ENCODE measurements around the gene AGO4.
"Not testable (repeated sequence)": the region's sequence is repeated elsewhere in the genome, so short reads cannot be mapped to it uniquely, and the experiment has no call there.

The AGO4 gene

GRCh38 chr1:35847935-35848565 is 40.2 kb downstream of the AGO4 start:
- no peak for TF ChIP-seq ZNF274 (IDR thresholded peaks at IDR 0.05; ENCODE audit: low read depth, low read length)

GRCh38 chr1:35850051-35850450 is 42.2 kb downstream of the AGO4 start:
- H3K4me3 ChIP-seq (ENCODE audit: low read length), result no peak overlapping the region
- TF ChIP-seq ZNF274 (IDR thresholded peaks at IDR 0.05; ENCODE audit: low read depth, low read length), result no peak

More at GRCh38 chr1:35847935-35848565, 40.2 kb downstream of the AGO4 start:
- no peak overlapping the region for H3K4me3 ChIP-seq (ENCODE audit: low read length)

- no peak for TF ChIP-seq ZNF274 (IDR thresholded peaks at IDR 0.05; ENCODE audit: low read depth, low read length)
- no peak overlapping the region for H3K4me3 ChIP-seq (ENCODE audit: low read length)
Measured at GRCh38 chr1:35850716-35851115, 42.9 kb downstream of the AGO4 start.

- TF ChIP-seq ZNF274 (IDR thresholded peaks at IDR 0.05; ENCODE audit: low read depth, low read length), result no peak
Measured at GRCh38 chr1:35851132-35851869, 43.5 kb downstream of the AGO4 start.

DNA sequence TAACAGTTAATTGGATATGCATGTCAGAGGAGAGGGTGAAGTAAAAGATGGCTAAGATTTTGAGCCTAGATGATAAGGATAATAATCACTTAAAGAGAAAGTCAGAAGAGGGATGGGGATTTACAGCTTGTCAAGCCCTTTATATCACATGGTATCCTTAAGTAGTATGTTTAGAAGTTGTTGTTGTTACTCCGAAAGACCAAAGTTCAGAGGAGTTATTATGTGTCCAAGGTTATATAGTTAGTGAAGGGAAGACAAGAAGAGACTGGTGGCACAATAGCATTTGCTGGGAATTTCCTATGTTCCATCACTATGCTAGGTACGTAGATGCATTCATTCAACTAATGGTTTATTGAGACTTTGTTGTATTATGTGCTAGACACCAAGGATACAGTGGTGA is 44.4 kb downstream of the AGO4 start:
- no peak overlapping the region for H3K4me3 ChIP-seq (ENCODE audit: low read length)
- TF ChIP-seq ZNF274 (IDR thresholded peaks at IDR 0.05; ENCODE audit: low read depth, low read length), result no peak

More at GRCh38 chr1:35851132-35851869, 43.5 kb downstream of the AGO4 start:
- no peak overlapping the region for H3K4me3 ChIP-seq (ENCODE audit: low read length)

GRCh38 chr1:35854989-35855700 is 47.3 kb downstream of the AGO4 start:
- TF ChIP-seq ZNF274 (IDR thresholded peaks at IDR 0.05; ENCODE audit: low read depth, low read length), result no peak
- no peak overlapping the region for H3K4me3 ChIP-seq (ENCODE audit: low read length)

- no peak for TF ChIP-seq ZNF274 (IDR thresholded peaks at IDR 0.05; ENCODE audit: low read depth, low read length)
- H3K4me3 ChIP-seq (ENCODE audit: low read length), result no peak overlapping the region
Measured at GRCh38 chr1:35856964-35857363, 49.1 kb downstream of the AGO4 start.

- TF ChIP-seq ZNF274 (IDR thresholded peaks at IDR 0.05; ENCODE audit: low read depth, low read length), result no peak
- no peak overlapping the region for H3K4me3 ChIP-seq (ENCODE audit: low read length)
Measured at GRCh38 chr1:35857830-35858229, 50.0 kb downstream of the AGO4 start.

GRCh38 chr1:35860696-35861095 is 52.9 kb downstream of the AGO4 start:
- H3K4me3 ChIP-seq (ENCODE audit: low read length), result no peak overlapping the region
- TF ChIP-seq ZNF274 (IDR thresholded peaks at IDR 0.05; ENCODE audit: low read depth, low read length), result no peak

- TF ChIP-seq ZNF274 (IDR thresholded peaks at IDR 0.05; ENCODE audit: low read depth, low read length), result no peak
- H3K4me3 ChIP-seq (ENCODE audit: low read length), result no peak overlapping the region
Measured at GRCh38 chr1:35863136-35863535, 55.3 kb downstream of the AGO4 start.

DNA sequence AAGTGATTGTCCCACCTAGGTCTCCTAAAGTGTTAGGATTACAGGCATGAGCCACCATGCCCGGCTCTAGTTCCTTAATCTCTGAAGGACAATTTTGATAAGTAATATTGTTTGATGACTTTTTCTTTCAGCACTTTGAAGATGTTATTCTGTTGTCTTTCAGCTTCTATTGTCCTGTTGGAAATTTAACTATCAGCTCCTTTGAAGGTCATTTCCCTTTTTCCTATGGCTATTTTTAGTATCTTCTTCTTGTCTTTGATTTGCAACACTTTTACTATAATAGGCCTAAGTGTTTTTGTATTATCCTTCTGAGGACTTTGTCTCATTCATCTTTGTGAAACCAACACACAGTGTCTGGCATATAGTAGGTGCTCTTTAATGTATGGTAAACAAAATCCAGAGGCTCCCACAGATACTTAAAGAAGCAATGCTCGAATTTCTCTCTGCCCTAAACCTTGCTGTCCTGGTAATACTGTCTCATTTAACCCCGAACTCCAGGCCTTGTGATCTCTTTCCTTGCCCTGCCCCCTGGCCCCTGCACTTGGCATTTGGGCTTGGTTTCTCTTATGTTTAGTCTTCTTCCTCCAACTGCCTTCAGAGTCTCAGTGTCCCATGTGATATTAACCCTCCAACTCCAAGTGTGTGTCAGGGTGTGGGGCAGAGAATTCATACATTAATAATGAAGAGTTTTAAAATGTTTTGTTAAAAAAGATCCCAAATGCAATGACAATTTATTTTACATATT is 56.2 kb downstream of the AGO4 start:
- no peak overlapping the region for H3K4me3 ChIP-seq (ENCODE audit: low read length)
- no peak for TF ChIP-seq ZNF274 (IDR thresholded peaks at IDR 0.05; ENCODE audit: low read depth, low read length)

GRCh38 chr1:35864813-35865212 is 57.0 kb downstream of the AGO4 start:
- TF ChIP-seq ZNF274 (IDR thresholded peaks at IDR 0.05; ENCODE audit: low read depth, low read length), result no peak
- no peak overlapping the region for H3K4me3 ChIP-seq (ENCODE audit: low read length)

- no peak overlapping the region for H3K4me3 ChIP-seq (ENCODE audit: low read length)
- no peak for TF ChIP-seq ZNF274 (IDR thresholded peaks at IDR 0.05; ENCODE audit: low read depth, low read length)
Measured at GRCh38 chr1:35866991-35867390, 59.2 kb downstream of the AGO4 start.

- H3K4me3 ChIP-seq (ENCODE audit: low read length), result not testable (repeated sequence)
Measured at GRCh38 chr1:35869245-35869950, 61.6 kb downstream of the AGO4 start.

Measured in GM08714 (cell line).